Endothelial cell (in vitro differentiated cells): ENCODE results near the gene DAZAP1. TPM values are rescaled to one million over a fixed set of nuclear protein-coding genes. Genes with fewer than 3 reads are reported as not detected.

ENCODE experiments used
- DNase-seq: peaks from one replicate; pipeline ENCODE4 v3.0.0; 2021; ENCODE audit warnings: low spot score
- H3K27ac Mint-ChIP-seq: one replicate; pipeline ENCODE4 v1.8.0; 2021; ENCODE audit warnings: mixed read lengths, inconsistent platforms; ENCODE audit not compliant: unreplicated experiment
- H3K27me3 Mint-ChIP-seq: one replicate; pipeline ENCODE4 v1.8.0; 2021; ENCODE audit warnings: mild to moderate bottlenecking, moderate library complexity, mixed read lengths, inconsistent platforms; ENCODE audit not compliant: unreplicated experiment
- H3K36me3 Mint-ChIP-seq: one replicate; pipeline ENCODE4 v1.8.0; 2021; ENCODE audit warnings: mild to moderate bottlenecking, low read depth, mixed read lengths, inconsistent platforms; ENCODE audit not compliant: unreplicated experiment
- H3K4me1 Mint-ChIP-seq: one replicate; pipeline ENCODE4 v1.8.0; 2021; ENCODE audit warnings: mild to moderate bottlenecking, mixed read lengths, inconsistent platforms; ENCODE audit not compliant: unreplicated experiment
- H3K4me3 Mint-ChIP-seq: one replicate; pipeline ENCODE4 v1.8.0; 2021; ENCODE audit warnings: mild to moderate bottlenecking, mixed read lengths, inconsistent platforms; ENCODE audit not compliant: unreplicated experiment
- H3K9me3 Mint-ChIP-seq: one replicate; pipeline ENCODE4 v1.8.0; 2021; ENCODE audit warnings: mixed read lengths, inconsistent platforms; ENCODE audit not compliant: unreplicated experiment
- long read RNA-seq: library from polyadenylated mRNA; unstranded; transcript quantifications from one replicate; pipeline ENCODE4 v2.0.0, GENCODE V29; 2020; ENCODE audit not compliant: unreplicated experiment
- total RNA-seq: library from RNA; stranded (reverse); fragmentation: NEBNext Ultra II Directional; extraction: Animal tissue kit (Norgen Biotek cat#: 25700); gene quantifications from one replicate; pipeline ENCODE4 v1.2.1, GENCODE V29; 2021; ENCODE audit not compliant: unreplicated experiment
- TF ChIP-seq, protein P1 (sequence below): fragments of 200-600 bp; sonication (generic); IDR thresholded peaks from one replicate; pipeline ENCODE4 v1.5.0; 2021; ENCODE audit warnings: antibody characterized with exemption; ENCODE audit not compliant: unreplicated experiment

DAZAP1 gene
- total RNA-seq = 145 TPM
- long read RNA-seq, partial matches to known transcripts = 2 of 6 reads
- long read RNA-seq, other reads (novel, unspliced or antisense) = 2 of 6 reads

- Mint-ChIP-seq H3K36me3 (peaks cover 13% of the 10 kb centered on the region), H3K9me3 (no peaks in the 10 kb centered on the region), H3K4me1 (peaks cover 27% of the 10 kb centered on the region), H3K27ac (peak within 1 kb of the TSS; percentile 75), H3K27me3 (peaks cover 25% of the 10 kb centered on the region), H3K4me3 (peak within 1 kb of the TSS; percentile 88)
- DNase-seq = no peak
- TF ChIP-seq, protein P1, sequence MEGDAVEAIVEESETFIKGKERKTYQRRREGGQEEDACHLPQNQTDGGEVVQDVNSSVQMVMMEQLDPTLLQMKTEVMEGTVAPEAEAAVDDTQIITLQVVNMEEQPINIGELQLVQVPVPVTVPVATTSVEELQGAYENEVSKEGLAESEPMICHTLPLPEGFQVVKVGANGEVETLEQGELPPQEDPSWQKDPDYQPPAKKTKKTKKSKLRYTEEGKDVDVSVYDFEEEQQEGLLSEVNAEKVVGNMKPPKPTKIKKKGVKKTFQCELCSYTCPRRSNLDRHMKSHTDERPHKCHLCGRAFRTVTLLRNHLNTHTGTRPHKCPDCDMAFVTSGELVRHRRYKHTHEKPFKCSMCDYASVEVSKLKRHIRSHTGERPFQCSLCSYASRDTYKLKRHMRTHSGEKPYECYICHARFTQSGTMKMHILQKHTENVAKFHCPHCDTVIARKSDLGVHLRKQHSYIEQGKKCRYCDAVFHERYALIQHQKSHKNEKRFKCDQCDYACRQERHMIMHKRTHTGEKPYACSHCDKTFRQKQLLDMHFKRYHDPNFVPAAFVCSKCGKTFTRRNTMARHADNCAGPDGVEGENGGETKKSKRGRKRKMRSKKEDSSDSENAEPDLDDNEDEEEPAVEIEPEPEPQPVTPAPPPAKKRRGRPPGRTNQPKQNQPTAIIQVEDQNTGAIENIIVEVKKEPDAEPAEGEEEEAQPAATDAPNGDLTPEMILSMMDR = no peak
Measured at GRCh38 chr19:1407528-1408299, at the start of gene DAZAP1. Gene DAZAP1, plus strand, starts transcription at chr19:1407586. Its CDS starts 188 bp downstream, at chr19:1407774.

DNA sequence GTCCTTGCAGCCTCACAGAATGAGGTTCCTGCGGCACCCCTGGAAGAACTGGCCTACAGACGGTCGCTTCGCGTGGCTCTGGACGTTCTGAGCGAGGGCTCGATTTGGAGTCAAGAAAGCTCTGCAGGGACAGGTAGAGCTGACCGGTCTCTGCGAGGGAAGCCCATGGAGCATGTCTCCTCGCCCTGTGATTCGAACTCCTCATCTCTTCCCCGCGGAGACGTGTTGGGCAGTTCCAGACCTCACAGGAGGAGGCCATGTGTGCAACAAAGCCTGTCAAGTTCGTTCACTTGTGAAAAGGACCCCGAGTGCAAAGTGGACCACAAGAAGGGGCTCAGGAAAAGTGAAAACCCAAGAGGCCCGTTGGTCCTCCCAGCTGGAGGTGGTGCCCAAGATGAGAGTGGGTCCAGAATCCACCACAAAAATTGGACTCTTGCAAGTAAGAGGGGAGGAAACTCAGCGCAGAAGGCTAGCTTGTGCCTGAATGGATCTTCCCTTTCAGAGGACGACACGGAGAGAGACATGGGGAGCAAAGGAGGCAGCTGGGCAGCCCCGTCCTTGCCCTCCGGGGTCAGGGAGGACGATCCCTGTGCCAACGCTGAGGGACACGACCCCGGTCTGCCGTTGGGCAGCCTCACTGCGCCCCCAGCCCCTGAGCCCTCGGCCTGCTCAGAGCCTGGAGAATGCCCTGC lies 47.1 kb upstream of the DAZAP1 start:
- no peak for DNase-seq
- TF ChIP-seq, protein P1 = no peak
- no peaks in the 10 kb centered on the region for H3K9me3 Mint-ChIP-seq
- H3K36me3 Mint-ChIP-seq = peaks cover 43% of the 10 kb centered on the region
- no peak overlapping the region for H3K4me3 Mint-ChIP-seq
- no peak overlapping the region for H3K27ac Mint-ChIP-seq
- H3K4me1 Mint-ChIP-seq = peaks cover 15% of the 10 kb centered on the region
- no peaks in the 10 kb centered on the region for H3K27me3 Mint-ChIP-seq

DNA sequence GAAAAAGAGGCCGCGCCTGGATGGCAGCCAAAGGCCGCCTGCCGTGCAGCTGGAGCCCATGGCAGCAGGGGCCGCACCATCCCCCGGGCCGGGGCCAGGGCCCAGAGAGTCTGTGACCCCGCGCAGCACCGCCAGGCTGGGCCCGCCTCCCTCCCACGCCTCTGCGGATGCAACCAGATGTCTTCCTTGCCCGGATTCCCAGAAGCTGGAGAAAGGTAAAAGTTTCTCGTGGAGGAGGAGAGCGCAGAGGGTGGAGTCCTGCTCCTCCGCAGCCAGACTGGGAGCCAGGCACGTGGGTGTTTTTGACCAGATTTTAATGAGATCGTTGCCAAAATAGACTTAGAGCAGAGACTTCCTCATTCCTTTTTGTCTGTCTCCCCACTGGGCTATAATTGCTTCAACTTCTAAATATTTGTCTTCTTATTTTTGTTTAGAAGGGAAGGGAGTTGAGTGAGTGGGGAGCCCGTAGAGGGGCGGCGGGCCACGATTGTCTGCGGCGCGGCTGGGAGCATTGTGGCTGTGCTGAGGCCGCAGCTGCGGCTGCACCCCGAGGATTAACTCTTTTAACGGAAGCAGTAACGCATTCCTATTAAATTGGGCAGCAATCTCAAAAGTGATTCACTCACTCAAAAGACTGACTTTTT lies 46.4 kb upstream of the DAZAP1 start:
- TF ChIP-seq, protein P1 = no peak
- peaks cover 10% of the 10 kb centered on the region for H3K4me1 Mint-ChIP-seq
- DNase-seq = no peak
- H3K27me3 Mint-ChIP-seq = no peaks in the 10 kb centered on the region
- peaks cover 39% of the 10 kb centered on the region for H3K36me3 Mint-ChIP-seq
- H3K27ac Mint-ChIP-seq = no peak overlapping the region
- H3K9me3 Mint-ChIP-seq = no peaks in the 10 kb centered on the region
- no peak overlapping the region for H3K4me3 Mint-ChIP-seq

GRCh38 chr19:1361601-1362386 lies 45.6 kb upstream of the DAZAP1 start:
- TF ChIP-seq, protein P1 = no peak
- no peak for DNase-seq
- H3K4me3 Mint-ChIP-seq = peak overlapping the region; percentile 49
- no peak overlapping the region for H3K27ac Mint-ChIP-seq
- H3K36me3 Mint-ChIP-seq = peaks cover 34% of the 10 kb centered on the region
- H3K4me1 Mint-ChIP-seq = peaks cover 8% of the 10 kb centered on the region
- no peaks in the 10 kb centered on the region for H3K9me3 Mint-ChIP-seq
- no peaks in the 10 kb centered on the region for H3K27me3 Mint-ChIP-seq
